K562 (cell line): ENCODE measurements around the gene SMIM29. TPM values are rescaled to one million over a fixed set of nuclear protein-coding genes. Genes with fewer than 3 reads are reported as not detected.
A peak's percentile ranks its signal among the peaks of the same experiment; 100 is the strongest.

ENCODE experiments used
- C11orf30 ChIP-seq: fragments of 450-650 bp; IDR thresholded peaks from 2 replicates; pipeline ENCODE4 v1.6.1; 2016; ENCODE audit warnings: low read depth, mild to moderate bottlenecking
- CBFA2T3 ChIP-seq: fragments of 450-650 bp; IDR thresholded peaks from 2 replicates; pipeline ENCODE4 v1.6.1; 2017
- CBX3 ChIP-seq, 2 experiments: IDR thresholded peaks; 1 replicate in 1 of 2; 2 replicates in 1 of 2; pipeline ENCODE4 v1.6.1; 2012; ENCODE audit warnings: inconsistent platforms in 2 of 2, low read length in 2 of 2, borderline replicate concordance in 1 of 2, control low read depth in 1 of 2
- CSDE1 ChIP-seq, 2 experiments: fragments of 450-650 bp; IDR thresholded peaks; 2 replicates each; pipeline ENCODE4 v1.6.1; 2016; ENCODE audit warnings: mild to moderate bottlenecking in 1 of 2
- CTBP1 ChIP-seq: fragments of 450-650 bp; IDR thresholded peaks from 2 replicates; pipeline ENCODE4 v1.6.1; 2016; ENCODE audit warnings: borderline replicate concordance
- FUS ChIP-seq: fragments of 200-400 bp; formaldehyde crosslinking; optimal IDR thresholded peaks from 2 replicates; pipeline ENCODE3; 2017; ENCODE audit warnings: low read depth, low read length
- MAX ChIP-seq: sonication (generic); formaldehyde crosslinking; IDR thresholded peaks from 2 replicates; pipeline ENCODE4 v1.9.0; 2022; ENCODE audit warnings: mild to moderate bottlenecking, missing genetic modification reagents
- PHB2 ChIP-seq: fragments of 450-650 bp; IDR thresholded peaks from 2 replicates; pipeline ENCODE4 v1.6.1; 2017; ENCODE audit warnings: low read depth
- POLR2AphosphoS2 ChIP-seq: IDR thresholded peaks from 2 replicates; pipeline ENCODE4 v1.6.1; 2012; ENCODE audit warnings: low read length, improper control_type of control experiment
- RUNX1 ChIP-seq: sonication (generic); IDR thresholded peaks from 2 replicates; pipeline ENCODE4 v1.6.1; 2016; ENCODE audit warnings: antibody characterized with exemption, low read depth
- USF1 ChIP-seq: sonication (generic); formaldehyde crosslinking; IDR thresholded peaks from 2 replicates; pipeline ENCODE4 v1.9.0; 2022; ENCODE audit warnings: mild to moderate bottlenecking, missing genetic modification reagents
- ZFP30 ChIP-seq: fragments of 250-450 bp; sonication (Bioruptor Pico); IDR thresholded peaks from 2 replicates; pipeline ENCODE4 v1.8.0; 2022; ENCODE audit warnings: moderate library complexity, mild to moderate bottlenecking, inconsistent platforms, borderline replicate concordance
- ZNF449 ChIP-seq: fragments of 250-450 bp; sonication (Bioruptor Pico); IDR thresholded peaks from 2 replicates; pipeline ENCODE4 v1.8.0; 2022; ENCODE audit warnings: moderate library complexity, mild to moderate bottlenecking, inconsistent platforms
- ZNF583 ChIP-seq: fragments of 250-450 bp; sonication (Bioruptor Pico); IDR thresholded peaks from 2 replicates; pipeline ENCODE4 v1.4.0; 2020
- polyA plus RNA-seq, 8 experiments: library from polyadenylated mRNA; depleted of rRNA in 4 of 8; stranded (reverse) in 5 of 8; unstranded in 3 of 8; fragments of >200 nt; fragmentation: Nextera tagmentation in 2 of 8; fragmentation: Illumina TruSeq in 1 of 8; extraction: Ambion mirVana in 2 of 8; extraction: Trizol in 1 of 8; gene quantifications; 2 replicates each; pipeline versions ENCODE4 v1.2.1 to v1.2.3, GENCODE V29; 2011 to 2014; ENCODE audit warnings: inconsistent platforms in 1 of 8, missing spikeins in 1 of 8
- total RNA-seq, 7 experiments: library from RNA; depleted of rRNA in 6 of 7; stranded (reverse); fragments of >200 nt in 6 of 7; fragmentation: Illumina TruSeq in 2 of 7; extraction: Trizol in 2 of 7; gene quantifications; 2 replicates each; pipeline versions ENCODE4 v1.2.1 to v1.2.3, GENCODE V29; 2011 to 2021; ENCODE audit warnings: low replicate concordance in 1 of 7
- TF ChIP-seq, protein P1 (sequence below): sonication (generic); formaldehyde crosslinking; IDR thresholded peaks from 2 replicates; pipeline ENCODE4 v1.8.1; 2023; ENCODE audit warnings: mild to moderate bottlenecking, missing genetic modification reagents
- TF ChIP-seq, protein P2 (sequence below): fragments of 250-450 bp; sonication (Bioruptor Pico); IDR thresholded peaks from 2 replicates; pipeline ENCODE4 v1.4.0; 2020; ENCODE audit warnings: borderline replicate concordance
- TF ChIP-seq, protein P3 (sequence below): sonication (generic); formaldehyde crosslinking; IDR thresholded peaks from 2 replicates; pipeline ENCODE4 v1.8.0; 2022; ENCODE audit warnings: mild to moderate bottlenecking, missing genetic modification reagents
- TF ChIP-seq, protein P4 (sequence below): fragments of 200-800 bp; sonication (Bioruptor generic); IDR thresholded peaks from 2 replicates; pipeline ENCODE4 v1.6.1; 2017; ENCODE audit warnings: missing genetic modification characterization, missing compliant biosample characterization

SMIM29 gene
- total and polyA plus RNA-seq, 9 of the 15 experiments (the other 6 are each of a cell fraction or from before 2014, with no cell fraction given): 6.5 to 36.7 (median 20.9) TPM

DNA sequence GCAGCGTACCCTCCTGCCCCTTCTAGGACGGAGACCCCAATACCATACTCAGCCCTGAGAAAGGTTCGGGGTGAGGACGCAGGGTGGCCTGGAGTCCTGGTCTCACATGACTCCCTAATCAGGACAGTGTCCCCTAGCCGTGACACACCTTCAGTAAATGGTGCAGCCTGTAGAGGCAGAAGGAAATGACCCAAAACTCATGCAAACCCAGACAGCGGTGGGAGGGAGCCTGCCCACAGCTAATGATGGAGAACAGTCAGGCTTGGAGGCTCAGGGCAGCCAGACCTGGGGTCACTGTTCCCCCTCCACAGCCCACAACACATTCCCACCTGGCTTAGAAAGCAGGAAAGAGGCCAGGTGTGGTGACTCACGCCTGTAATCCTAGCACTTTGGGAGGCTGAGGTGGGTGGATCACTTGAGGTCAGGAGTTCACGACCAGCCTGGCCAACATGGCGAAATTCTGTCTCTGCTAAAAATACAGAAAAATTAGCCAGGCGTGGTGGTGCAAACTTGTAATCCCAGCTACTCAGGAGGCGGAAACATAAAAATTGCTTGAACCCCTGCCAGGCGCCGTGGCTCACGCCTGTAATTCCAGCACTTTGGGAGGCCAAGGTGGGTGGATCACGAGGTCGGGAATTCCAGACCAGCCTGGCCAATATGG, 20.9 kb downstream of the SMIM29 start (continued):
- TF ChIP-seq USF1 (CRISPR knock-in tag): peak; percentile 21; the same call in 1 of the 2 replicates
- TF ChIP-seq, protein P1, sequence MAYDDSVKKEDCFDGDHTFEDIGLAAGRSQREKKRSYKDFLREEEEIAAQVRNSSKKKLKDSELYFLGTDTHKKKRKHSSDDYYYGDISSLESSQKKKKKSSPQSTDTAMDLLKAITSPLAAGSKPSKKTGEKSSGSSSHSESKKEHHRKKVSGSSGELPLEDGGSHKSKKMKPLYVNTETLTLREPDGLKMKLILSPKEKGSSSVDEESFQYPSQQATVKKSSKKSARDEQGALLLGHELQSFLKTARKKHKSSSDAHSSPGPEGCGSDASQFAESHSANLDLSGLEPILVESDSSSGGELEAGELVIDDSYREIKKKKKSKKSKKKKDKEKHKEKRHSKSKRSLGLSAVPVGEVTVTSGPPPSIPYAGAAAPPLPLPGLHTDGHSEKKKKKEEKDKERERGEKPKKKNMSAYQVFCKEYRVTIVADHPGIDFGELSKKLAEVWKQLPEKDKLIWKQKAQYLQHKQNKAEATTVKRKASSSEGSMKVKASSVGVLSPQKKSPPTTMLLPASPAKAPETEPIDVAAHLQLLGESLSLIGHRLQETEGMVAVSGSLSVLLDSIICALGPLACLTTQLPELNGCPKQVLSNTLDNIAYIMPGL (CRISPR knock-in tag): no peak
- TF ChIP-seq PHB2: no peak
- no peak for TF ChIP-seq C11orf30
- peak; percentile 22; the same call in 1 of the 2 replicates for TF ChIP-seq MAX
- TF ChIP-seq RUNX1: no peak
- TF ChIP-seq, protein P2, sequence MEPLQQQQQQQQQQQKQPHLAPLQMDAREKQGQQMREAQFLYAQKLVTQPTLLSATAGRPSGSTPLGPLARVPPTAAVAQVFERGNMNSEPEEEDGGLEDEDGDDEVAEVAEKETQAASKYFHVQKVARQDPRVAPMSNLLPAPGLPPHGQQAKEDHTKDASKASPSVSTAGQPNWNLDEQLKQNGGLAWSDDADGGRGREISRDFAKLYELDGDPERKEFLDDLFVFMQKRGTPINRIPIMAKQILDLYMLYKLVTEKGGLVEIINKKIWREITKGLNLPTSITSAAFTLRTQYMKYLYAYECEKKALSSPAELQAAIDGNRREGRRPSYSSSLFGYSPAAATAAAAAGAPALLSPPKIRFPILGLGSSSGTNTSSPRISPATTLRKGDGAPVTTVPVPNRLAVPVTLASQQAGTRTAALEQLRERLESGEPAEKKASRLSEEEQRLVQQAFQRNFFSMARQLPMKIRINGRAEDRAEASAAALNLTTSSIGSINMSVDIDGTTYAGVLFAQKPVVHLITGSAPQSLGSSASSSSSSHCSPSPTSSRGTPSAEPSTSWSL (CRISPR knock-in tag): no peak
- no peak for TF ChIP-seq ZFP30 (CRISPR knock-in tag)
- no peak for TF ChIP-seq POLR2AphosphoS2
- TF ChIP-seq CBX3 (IDR thresholded peaks at IDR 0.05; ENCODE audit: borderline replicate concordance in 1 of 2, low read length in 2 of 2): no peak
- TF ChIP-seq FUS: no peak
- TF ChIP-seq, protein P3, sequence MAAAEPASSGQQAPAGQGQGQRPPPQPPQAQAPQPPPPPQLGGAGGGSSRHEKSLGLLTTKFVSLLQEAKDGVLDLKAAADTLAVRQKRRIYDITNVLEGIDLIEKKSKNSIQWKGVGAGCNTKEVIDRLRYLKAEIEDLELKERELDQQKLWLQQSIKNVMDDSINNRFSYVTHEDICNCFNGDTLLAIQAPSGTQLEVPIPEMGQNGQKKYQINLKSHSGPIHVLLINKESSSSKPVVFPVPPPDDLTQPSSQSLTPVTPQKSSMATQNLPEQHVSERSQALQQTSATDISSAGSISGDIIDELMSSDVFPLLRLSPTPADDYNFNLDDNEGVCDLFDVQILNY (CRISPR knock-in tag): 0 out of 2 replicates have a peak, but pooled peaks have one; percentile 49
- no peak for TF ChIP-seq CSDE1 (IDR thresholded peaks at IDR 0.05)
- TF ChIP-seq ZNF449 (CRISPR knock-in tag): no peak
- TF ChIP-seq CBFA2T3: 0 out of 2 replicates have a peak, but pooled peaks have one; percentile 18
- TF ChIP-seq ZNF583: no peak
- TF ChIP-seq, protein P4, sequence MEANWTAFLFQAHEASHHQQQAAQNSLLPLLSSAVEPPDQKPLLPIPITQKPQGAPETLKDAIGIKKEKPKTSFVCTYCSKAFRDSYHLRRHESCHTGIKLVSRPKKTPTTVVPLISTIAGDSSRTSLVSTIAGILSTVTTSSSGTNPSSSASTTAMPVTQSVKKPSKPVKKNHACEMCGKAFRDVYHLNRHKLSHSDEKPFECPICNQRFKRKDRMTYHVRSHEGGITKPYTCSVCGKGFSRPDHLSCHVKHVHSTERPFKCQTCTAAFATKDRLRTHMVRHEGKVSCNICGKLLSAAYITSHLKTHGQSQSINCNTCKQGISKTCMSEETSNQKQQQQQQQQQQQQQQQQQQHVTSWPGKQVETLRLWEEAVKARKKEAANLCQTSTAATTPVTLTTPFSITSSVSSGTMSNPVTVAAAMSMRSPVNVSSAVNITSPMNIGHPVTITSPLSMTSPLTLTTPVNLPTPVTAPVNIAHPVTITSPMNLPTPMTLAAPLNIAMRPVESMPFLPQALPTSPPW (CRISPR knock-in tag): no peak
- TF ChIP-seq CTBP1: no peak
